ENCODE data around the gene STK4.

DNA sequence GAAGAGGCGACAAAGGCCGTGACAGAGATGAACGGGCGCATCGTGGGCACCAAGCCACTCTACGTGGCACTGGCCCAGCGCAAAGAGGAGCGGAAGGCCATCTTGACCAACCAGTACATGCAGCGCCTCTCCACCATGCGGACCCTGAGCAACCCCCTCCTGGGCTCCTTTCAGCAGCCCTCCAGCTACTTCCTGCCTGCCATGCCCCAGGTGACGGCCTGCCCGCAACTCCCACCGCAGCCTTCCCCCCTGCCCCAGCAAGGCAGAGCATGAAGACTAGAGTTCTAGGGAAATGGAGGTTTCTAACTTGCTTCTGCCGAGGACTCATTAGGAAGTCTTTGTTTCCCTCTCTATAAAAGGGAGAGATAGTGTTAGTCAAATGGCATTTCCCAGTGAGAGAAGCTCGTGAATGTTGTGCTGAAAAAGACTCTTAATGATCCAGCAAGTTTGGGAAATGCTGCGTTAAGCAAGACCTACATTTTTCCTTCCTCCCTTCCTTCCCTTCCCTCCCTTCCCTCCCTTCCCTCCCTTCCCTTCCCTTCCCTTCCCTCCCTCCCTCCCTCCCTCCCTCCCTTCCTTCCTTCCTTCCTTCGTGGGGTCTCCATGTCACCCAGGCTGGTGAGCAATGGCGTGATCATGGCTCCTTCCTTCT, 35.7 kb upstream of the STK4 start:
- TF ChIP-seq ZNF274 (IDR thresholded peaks at IDR 0.05; ENCODE audit: low read depth, low read length) (no peak), YY1 (IDR thresholded peaks at IDR 0.05; ENCODE audit: insufficient read depth, insufficient read length) (no peak)

Measured in NT2/D1 (cell line).